Activated T-cell treated with anti-CD3 and anti-CD28 coated beads, Interleukin-2, amount 50 U/mL, for 72 hours (primary cell): ENCODE results near the gene STX18. TPM values are rescaled to one million over a fixed set of nuclear protein-coding genes. Genes with fewer than 3 reads are reported as not detected.
"Not testable (repeated sequence)": the region's sequence is repeated elsewhere in the genome, so short reads cannot be mapped to it uniquely, and the experiment has no call there.

ENCODE experiments used
- ATAC-seq, 2 donors: fragments of 150-1000 bp; cut with Tn5 transposase; replicated peaks in 1 of 2; 2 replicates each; pipeline ENCODE4 v1.10.0; 2021; ENCODE audit warnings: moderate library complexity in 2 of 2, mild to moderate bottlenecking in 1 of 2
- DNase-seq, 2 donors: peaks; one replicate each; pipeline ENCODE4 v3.0.0; 2021 to 2022; ENCODE audit warnings: mixed read lengths in 1 of 2
- H3K27ac Mint-ChIP-seq: one replicate; pipeline ENCODE4 v1.8.0; 2022; ENCODE audit warnings: mild to moderate bottlenecking, moderate library complexity, mixed read lengths
- H3K27me3 Mint-ChIP-seq: one replicate; pipeline ENCODE4 v1.8.0; 2022; ENCODE audit warnings: low read depth, mixed read lengths
- H3K36me3 Mint-ChIP-seq, 2 donors: one replicate each; pipeline ENCODE4 v1.8.0; 2022; ENCODE audit warnings: mixed read lengths in 2 of 2, mild to moderate bottlenecking in 1 of 2; ENCODE audit not compliant: insufficient read depth in 2 of 2
- H3K4me1 Mint-ChIP-seq: one replicate; pipeline ENCODE4 v1.8.0; 2022; ENCODE audit warnings: low read depth, mixed read lengths
- H3K4me3 Mint-ChIP-seq, 2 donors: one replicate each; pipeline ENCODE4 v1.8.0; 2022; ENCODE audit warnings: mild to moderate bottlenecking in 2 of 2, mixed read lengths in 2 of 2, moderate library complexity in 2 of 2
- H3K9me3 Mint-ChIP-seq, 2 donors: one replicate each; pipeline ENCODE4 v1.8.0; 2022; ENCODE audit warnings: mixed read lengths in 2 of 2
- total RNA-seq, 2 donors: library from RNA; stranded (reverse); gene quantifications; one replicate each; pipeline ENCODE4 v1.2.3, GENCODE V29; 2022

STX18 gene
- total RNA-seq, 2 donors from 2014 or later: 22.3 to 24.0 TPM

- ATAC-seq: no peak
- H3K4me1 Mint-ChIP-seq: peaks cover 5% of the 10 kb centered on the region
These were observed 61.6 kb downstream of the STX18 start for GRCh38 chr4:4480205-4480604.

DNA sequence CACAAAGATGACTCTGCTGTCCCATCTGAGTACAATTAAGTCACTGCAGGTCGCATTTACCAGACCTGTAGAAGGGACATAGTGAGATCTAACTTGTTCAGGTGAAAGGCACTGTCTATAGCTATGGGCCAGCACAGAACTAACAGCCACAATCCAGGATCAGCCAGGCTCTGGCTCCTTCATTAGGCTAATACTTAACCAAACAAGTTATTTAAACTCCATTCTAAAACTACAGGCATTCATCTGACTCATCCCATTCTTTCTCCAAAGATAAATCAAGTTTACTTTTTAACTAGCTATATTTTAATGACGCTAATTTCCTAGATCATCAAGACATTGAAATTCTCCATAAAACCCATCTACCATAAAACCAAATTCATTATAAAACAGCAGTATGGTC lies 62.5 kb downstream of the STX18 start:
- no peaks in the 10 kb centered on the region for H3K27me3 Mint-ChIP-seq
- peaks cover 5% of the 10 kb centered on the region for H3K4me1 Mint-ChIP-seq
- ATAC-seq: no peak
- no peak for DNase-seq
- no peak overlapping the region for H3K4me3 Mint-ChIP-seq
- no peak overlapping the region for H3K27ac Mint-ChIP-seq
- no peaks in the 10 kb centered on the region for H3K36me3 Mint-ChIP-seq
- no peaks in the 10 kb centered on the region for H3K9me3 Mint-ChIP-seq

More at GRCh38 chr4:4480205-4480604, 61.6 kb downstream of the STX18 start:
- DNase-seq: no peak
- H3K27ac Mint-ChIP-seq: no peak overlapping the region
- no peaks in the 10 kb centered on the region for H3K9me3 Mint-ChIP-seq
- no peaks in the 10 kb centered on the region for H3K27me3 Mint-ChIP-seq
- no peak overlapping the region for H3K4me3 Mint-ChIP-seq
- no peaks in the 10 kb centered on the region for H3K36me3 Mint-ChIP-seq

DNA sequence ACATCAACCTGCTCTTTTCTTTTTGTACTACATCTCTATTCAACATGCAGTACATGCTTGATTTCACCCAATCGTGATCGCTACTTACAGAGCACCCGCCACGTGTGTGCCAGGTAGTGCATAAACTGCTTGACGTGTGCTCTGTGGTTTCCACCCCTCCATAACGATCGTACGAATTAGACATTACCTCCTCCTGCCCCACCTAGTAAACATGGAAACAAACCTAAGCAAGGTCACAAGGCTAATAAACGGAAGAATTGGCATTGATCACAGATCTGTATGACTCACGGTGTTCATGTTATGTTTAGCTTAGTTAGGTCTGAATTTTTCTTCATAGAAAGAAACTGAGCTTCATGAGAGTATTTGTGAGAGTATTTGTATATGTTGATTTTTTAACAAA lies 64.1 kb downstream of the STX18 start:
- Mint-ChIP-seq H3K4me3 (no peak overlapping the region), H3K36me3 (no peaks in the 10 kb centered on the region), H3K27me3 (no peaks in the 10 kb centered on the region), H3K27ac (no peak overlapping the region), H3K4me1 (peaks cover 13% of the 10 kb centered on the region), H3K9me3 (no peaks in the 10 kb centered on the region)
- ATAC-seq: no peak
- DNase-seq: no peak

- Mint-ChIP-seq H3K4me1 (peaks cover 13% of the 10 kb centered on the region), H3K4me3 (no peak overlapping the region), H3K27ac (no peak overlapping the region), H3K9me3 (no peaks in the 10 kb centered on the region), H3K27me3 (no peaks in the 10 kb centered on the region), H3K36me3 (no peaks in the 10 kb centered on the region)
- DNase-seq: no peak
- no peak for ATAC-seq
These were observed 64.5 kb downstream of the STX18 start for GRCh38 chr4:4477391-4477790.

- ATAC-seq: no peak
- Mint-ChIP-seq H3K36me3 (peaks cover 2 to 8% of the 10 kb centered on the region in 2 donors), H3K27me3 (no peaks in the 10 kb centered on the region), H3K9me3 (no peaks in the 10 kb centered on the region), H3K27ac (no peak overlapping the region), H3K4me3 (no peak overlapping the region), H3K4me1 (peaks cover 8% of the 10 kb centered on the region)
- no peak for DNase-seq
These were observed 67.4 kb downstream of the STX18 start for GRCh38 chr4:4474476-4474875.

DNA sequence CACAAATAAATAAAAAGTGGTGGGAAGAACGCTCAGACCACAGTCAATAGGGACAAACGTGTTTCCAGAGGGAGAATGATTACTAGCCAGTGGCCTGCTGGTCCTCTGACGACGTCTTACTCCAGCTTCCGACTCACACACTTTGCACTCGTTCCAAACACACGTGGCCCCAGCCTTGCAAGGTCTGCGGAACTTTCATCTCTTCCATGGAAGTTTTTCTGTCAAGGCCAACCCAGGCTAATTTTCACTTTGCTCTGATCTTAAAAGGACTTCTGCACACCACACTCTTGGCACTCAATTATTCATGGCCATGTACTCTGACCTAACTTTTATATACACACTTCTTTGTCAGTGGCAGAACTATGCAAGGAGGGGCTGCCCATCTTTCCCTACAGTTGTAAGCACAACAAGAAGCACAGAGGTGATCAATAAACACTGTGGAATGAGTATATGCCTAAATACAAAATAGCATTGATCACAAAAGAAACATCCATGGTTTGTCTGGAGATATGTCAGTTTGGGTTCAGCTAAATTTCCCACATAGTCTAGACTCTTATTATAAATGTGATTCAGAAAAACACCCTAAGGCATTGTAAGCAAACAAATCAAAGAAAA lies 69.4 kb downstream of the STX18 start:
- peaks cover 3 to 14% of the 10 kb centered on the region in 2 donors for H3K36me3 Mint-ChIP-seq
- DNase-seq (no peak), ATAC-seq (no peak)
- H3K4me1 Mint-ChIP-seq: peaks cover 8% of the 10 kb centered on the region
- no peak overlapping the region for H3K4me3 Mint-ChIP-seq
- H3K27ac Mint-ChIP-seq: no peak overlapping the region
- H3K27me3 Mint-ChIP-seq: no peaks in the 10 kb centered on the region
- no peaks in the 10 kb centered on the region for H3K9me3 Mint-ChIP-seq

DNA sequence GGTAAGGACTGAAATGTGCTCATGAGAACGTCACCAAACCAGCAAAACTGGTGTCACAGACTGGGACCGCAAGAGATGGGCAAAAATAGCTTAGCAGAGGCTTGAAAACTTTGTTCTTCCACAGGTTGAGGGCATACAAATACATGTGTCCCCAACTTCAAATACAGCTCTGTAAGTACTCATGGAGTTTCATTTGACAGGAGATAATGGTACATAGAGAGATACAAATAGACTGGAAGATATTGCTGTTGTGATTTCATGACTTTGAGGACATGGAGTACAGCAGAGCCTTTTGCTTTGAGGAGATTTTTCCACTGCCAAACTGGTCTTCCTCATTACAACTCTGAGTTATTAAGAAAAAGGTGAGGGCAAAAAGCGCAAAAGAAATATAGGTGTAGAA lies 70.7 kb downstream of the STX18 start:
- peaks cover 8% of the 10 kb centered on the region for H3K4me1 Mint-ChIP-seq
- DNase-seq: no peak
- H3K27ac Mint-ChIP-seq: no peak overlapping the region
- H3K4me3 Mint-ChIP-seq: no peak overlapping the region
- H3K9me3 Mint-ChIP-seq: peaks cover 0 to 2% of the 10 kb centered on the region in 2 donors
- ATAC-seq: no peak
- H3K36me3 Mint-ChIP-seq: peaks cover 8 to 24% of the 10 kb centered on the region in 2 donors
- no peaks in the 10 kb centered on the region for H3K27me3 Mint-ChIP-seq

DNA sequence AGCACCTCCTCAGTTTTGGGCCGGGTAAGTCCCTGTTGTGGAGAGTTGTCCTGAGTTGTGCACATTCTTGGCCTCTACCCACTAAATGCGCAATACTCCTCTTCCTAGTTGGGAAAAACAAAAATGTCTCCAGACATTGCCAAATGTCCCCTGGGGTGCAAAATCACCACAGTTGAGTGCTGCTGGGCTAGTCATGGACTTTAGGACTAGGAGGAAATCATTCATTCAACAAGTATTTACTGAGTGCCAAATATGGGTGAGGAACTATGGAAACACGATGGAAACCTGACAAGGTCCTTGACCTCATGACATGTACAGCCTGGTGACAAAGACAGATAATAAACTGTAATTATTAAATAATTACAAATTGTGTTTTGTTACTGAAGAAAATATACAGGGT lies 71.6 kb downstream of the STX18 start:
- Mint-ChIP-seq H3K36me3 (peaks cover 15 to 33% of the 10 kb centered on the region in 2 donors), H3K4me3 (no peak overlapping the region), H3K9me3 (peaks cover 3 to 7% of the 10 kb centered on the region in 2 donors), H3K27me3 (no peaks in the 10 kb centered on the region), H3K4me1 (peaks cover 8% of the 10 kb centered on the region), H3K27ac (no peak overlapping the region)
- no peak for DNase-seq
- no peak for ATAC-seq

- Mint-ChIP-seq H3K4me1 (peaks cover 19% of the 10 kb centered on the region), H3K27ac (peak overlapping the region; percentile 68), H3K36me3 (peaks cover 17 to 31% of the 10 kb centered on the region in 2 donors)
- DNase-seq, H3K9me3 Mint-ChIP-seq, H3K27me3 Mint-ChIP-seq, ATAC-seq, H3K4me3 Mint-ChIP-seq: not testable (repeated sequence)
These were observed 76.6 kb downstream of the STX18 start for GRCh38 chr4:4465238-4465637.

- DNase-seq (no peak), ATAC-seq (peak in 1 of 2 donors; percentile 34)
- peak overlapping the region in 1 of 2 donors; percentile 67 for H3K4me3 Mint-ChIP-seq
These were observed 78.9 kb downstream of the STX18 start for GRCh38 chr4:4462970-4463369.

GRCh38 chr4:4461850-4462249 lies 80.0 kb downstream of the STX18 start:
- H3K27ac Mint-ChIP-seq: peak overlapping the region; percentile 88
- H3K9me3 Mint-ChIP-seq: peaks cover 4 to 7% of the 10 kb centered on the region in 2 donors
- H3K36me3 Mint-ChIP-seq: peaks cover 15 to 20% of the 10 kb centered on the region in 2 donors
- H3K4me1 Mint-ChIP-seq: peaks cover 19% of the 10 kb centered on the region
- DNase-seq (peak in 1 of 2 donors; percentile 22), ATAC-seq (peak; percentile 18 to 75)
- H3K4me3 Mint-ChIP-seq: peak overlapping the region; percentile 38 to 67
- H3K27me3 Mint-ChIP-seq: no peaks in the 10 kb centered on the region

More at GRCh38 chr4:4462970-4463369, 78.9 kb downstream of the STX18 start:
- Mint-ChIP-seq H3K36me3 (peaks cover 15 to 23% of the 10 kb centered on the region in 2 donors), H3K27me3 (no peaks in the 10 kb centered on the region), H3K27ac (peak overlapping the region; percentile 53), H3K4me1 (peaks cover 19% of the 10 kb centered on the region), H3K9me3 (peaks cover 4 to 7% of the 10 kb centered on the region in 2 donors)

DNA sequence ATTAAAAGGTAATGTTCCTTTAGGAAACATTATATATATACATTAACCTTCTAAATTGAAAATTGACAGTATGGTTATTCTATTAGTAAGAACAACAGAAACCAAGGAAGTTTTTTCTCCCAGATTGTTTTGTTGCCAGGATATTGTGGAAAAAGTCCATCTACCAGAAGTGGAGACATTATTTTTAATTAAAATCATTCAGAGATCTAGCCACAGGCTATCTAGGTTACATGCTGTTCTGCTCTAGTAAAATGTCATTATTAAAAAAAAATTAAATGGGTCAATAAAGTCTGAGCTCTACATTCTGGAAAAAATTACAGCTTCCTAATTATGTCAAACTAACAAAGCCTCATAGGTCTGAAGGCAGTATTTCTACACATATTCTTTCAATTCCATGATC lies 80.7 kb downstream of the STX18 start:
- Mint-ChIP-seq H3K9me3 (peaks cover 4 to 5% of the 10 kb centered on the region in 2 donors), H3K27ac (no peak overlapping the region), H3K27me3 (no peaks in the 10 kb centered on the region), H3K4me1 (peaks cover 19% of the 10 kb centered on the region), H3K36me3 (peaks cover 11 to 16% of the 10 kb centered on the region in 2 donors), H3K4me3 (peak overlapping the region in 1 of 2 donors; percentile 67)
- DNase-seq (no peak), ATAC-seq (no peak)

- Mint-ChIP-seq H3K27me3 (no peaks in the 10 kb centered on the region), H3K4me3 (no peak overlapping the region), H3K27ac (no peak overlapping the region), H3K9me3 (peaks cover under 1 to 4% of the 10 kb centered on the region in 2 donors), H3K4me1 (peaks cover 19% of the 10 kb centered on the region), H3K36me3 (peaks cover 7 to 12% of the 10 kb centered on the region in 2 donors)
- ATAC-seq (peak; percentile 53 to 84), DNase-seq (peak in 1 of 2 donors; percentile 4)
These were observed 81.1 kb downstream of the STX18 start for GRCh38 chr4:4460759-4461158.

DNA sequence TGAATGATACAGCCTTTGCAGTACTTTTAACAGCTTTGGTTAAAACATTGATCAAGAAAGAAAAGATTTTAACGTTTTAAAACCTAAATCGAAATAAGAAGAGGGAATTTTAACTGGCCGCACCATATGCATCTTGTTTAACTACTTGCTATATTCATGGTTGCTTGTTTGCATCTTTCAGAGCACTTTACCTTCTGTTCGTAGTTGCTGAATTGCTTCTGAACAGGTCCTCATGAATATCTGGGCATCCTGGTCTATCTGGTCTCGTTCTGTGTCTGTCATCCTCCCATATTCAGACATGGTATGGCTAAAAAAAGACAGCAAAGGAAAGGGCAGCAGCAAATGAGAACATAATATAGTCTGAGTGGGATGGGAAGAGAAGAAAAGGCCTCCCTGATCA lies 82.7 kb downstream of the STX18 start:
- Mint-ChIP-seq H3K27me3 (no peaks in the 10 kb centered on the region), H3K9me3 (no peaks in the 10 kb centered on the region), H3K36me3 (peaks cover 2 to 3% of the 10 kb centered on the region in 2 donors), H3K4me1 (peaks cover 19% of the 10 kb centered on the region), H3K27ac (no peak overlapping the region), H3K4me3 (no peak overlapping the region)
- ATAC-seq (no peak), DNase-seq (no peak)
